Right lobe of liver (tissue), 4 donors: ENCODE data around the gene CAMKK2.

Experiments used
- POLR2A ChIP-seq: fragments of 450-650 bp; IDR thresholded peaks from one replicate; pipeline ENCODE4 v1.6.1; 2017; ENCODE audit warnings: antibody characterized with exemption, mild to moderate bottlenecking
- TF ChIP-seq, protein P1 (sequence below), 4 donors: fragments of 200-600 bp in 3 of 4; fragments of 450-650 bp in 1 of 4; IDR thresholded peaks; one replicate each; pipeline versions ENCODE4 v1.5.1 to v1.8.0; 2016 to 2022; ENCODE audit warnings: antibody characterized with exemption in 4 of 4, mild to moderate bottlenecking in 2 of 4
- donor health status: DM: no; HTN: no; CAD: no.
- donor health status: DM: no; HTN: no; CAD: no.
- donor health status: DM: no; HTN: yes; CAD: no.

- TF ChIP-seq, protein P1, sequence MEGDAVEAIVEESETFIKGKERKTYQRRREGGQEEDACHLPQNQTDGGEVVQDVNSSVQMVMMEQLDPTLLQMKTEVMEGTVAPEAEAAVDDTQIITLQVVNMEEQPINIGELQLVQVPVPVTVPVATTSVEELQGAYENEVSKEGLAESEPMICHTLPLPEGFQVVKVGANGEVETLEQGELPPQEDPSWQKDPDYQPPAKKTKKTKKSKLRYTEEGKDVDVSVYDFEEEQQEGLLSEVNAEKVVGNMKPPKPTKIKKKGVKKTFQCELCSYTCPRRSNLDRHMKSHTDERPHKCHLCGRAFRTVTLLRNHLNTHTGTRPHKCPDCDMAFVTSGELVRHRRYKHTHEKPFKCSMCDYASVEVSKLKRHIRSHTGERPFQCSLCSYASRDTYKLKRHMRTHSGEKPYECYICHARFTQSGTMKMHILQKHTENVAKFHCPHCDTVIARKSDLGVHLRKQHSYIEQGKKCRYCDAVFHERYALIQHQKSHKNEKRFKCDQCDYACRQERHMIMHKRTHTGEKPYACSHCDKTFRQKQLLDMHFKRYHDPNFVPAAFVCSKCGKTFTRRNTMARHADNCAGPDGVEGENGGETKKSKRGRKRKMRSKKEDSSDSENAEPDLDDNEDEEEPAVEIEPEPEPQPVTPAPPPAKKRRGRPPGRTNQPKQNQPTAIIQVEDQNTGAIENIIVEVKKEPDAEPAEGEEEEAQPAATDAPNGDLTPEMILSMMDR (IDR thresholded peaks at IDR 0.05), result no peak
- TF ChIP-seq POLR2A, result no peak
Measured at GRCh38 chr12:121248622-121249021, 47.9 kb downstream of the CAMKK2 start.
